Gastrocnemius medialis (tissue), 4 donors: Measurements from ENCODE around the gene CHAC1.

Experiments used
- POLR2A ChIP-seq, 2 donors: fragments of 450-650 bp; IDR thresholded peaks; one replicate each; pipeline ENCODE4 v1.6.1; 2017; ENCODE audit warnings: antibody characterized with exemption in 2 of 2, mild to moderate bottlenecking in 2 of 2, moderate library complexity in 2 of 2
- TF ChIP-seq, protein P1 (sequence below), 5 experiments: fragments of 450-650 bp in 3 of 5; fragments of 200-600 bp in 2 of 5; sonication (generic) in 2 of 5; IDR thresholded peaks in 4 of 5; conservative IDR thresholded peaks in 1 of 5; 1 replicate in 4 of 5; 2 replicates in 1 of 5; pipeline ENCODE4 v1.5.1; 2016 to 2019; ENCODE audit warnings: antibody characterized with exemption in 5 of 5, mild to moderate bottlenecking in 3 of 5, moderate library complexity in 3 of 5

DNA sequence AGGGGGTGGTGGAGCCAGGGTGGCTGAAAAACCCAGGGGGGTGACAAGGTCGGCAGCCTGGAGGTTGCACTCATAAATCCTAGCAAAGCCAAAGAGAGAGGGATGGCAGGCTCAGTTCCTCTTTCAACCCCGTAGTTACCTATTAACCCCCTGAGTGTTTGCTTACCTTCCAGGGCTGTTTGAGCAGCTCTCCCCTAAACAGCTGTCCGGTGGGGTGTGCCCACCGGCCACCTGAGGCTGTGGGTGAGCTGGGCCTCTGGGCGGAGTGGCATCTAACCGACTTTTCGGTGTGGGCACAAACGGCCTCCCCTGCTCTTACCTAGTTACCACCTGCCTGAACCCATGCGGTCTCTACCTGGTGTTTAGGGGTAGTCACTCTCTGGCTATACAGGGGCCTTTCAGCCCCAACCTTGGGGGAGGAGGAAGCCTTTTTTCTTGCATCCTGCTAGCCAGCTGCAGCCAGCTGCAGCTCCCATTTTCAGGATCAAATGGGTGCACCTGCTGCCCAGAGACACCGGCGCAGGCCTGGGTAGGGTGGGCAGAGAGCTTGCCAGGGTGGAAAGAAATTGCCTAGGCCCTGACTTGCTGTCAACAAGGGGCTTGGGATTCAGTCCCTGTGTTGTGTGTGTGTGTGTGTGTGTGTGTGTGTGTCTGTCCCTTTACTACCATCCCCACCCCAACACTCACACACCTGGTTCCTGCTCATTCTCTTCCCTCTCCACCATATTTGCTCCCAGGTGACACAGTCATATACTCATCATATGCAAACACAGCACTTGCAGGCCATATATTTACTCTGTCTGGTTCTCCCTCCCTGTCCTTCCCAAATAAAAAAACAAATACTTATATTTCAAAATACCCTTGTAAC, 20.4 kb upstream of the CHAC1 start:
- TF ChIP-seq, protein P1, sequence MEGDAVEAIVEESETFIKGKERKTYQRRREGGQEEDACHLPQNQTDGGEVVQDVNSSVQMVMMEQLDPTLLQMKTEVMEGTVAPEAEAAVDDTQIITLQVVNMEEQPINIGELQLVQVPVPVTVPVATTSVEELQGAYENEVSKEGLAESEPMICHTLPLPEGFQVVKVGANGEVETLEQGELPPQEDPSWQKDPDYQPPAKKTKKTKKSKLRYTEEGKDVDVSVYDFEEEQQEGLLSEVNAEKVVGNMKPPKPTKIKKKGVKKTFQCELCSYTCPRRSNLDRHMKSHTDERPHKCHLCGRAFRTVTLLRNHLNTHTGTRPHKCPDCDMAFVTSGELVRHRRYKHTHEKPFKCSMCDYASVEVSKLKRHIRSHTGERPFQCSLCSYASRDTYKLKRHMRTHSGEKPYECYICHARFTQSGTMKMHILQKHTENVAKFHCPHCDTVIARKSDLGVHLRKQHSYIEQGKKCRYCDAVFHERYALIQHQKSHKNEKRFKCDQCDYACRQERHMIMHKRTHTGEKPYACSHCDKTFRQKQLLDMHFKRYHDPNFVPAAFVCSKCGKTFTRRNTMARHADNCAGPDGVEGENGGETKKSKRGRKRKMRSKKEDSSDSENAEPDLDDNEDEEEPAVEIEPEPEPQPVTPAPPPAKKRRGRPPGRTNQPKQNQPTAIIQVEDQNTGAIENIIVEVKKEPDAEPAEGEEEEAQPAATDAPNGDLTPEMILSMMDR (IDR thresholded peaks at IDR 0.05 in 4 of 5, conservative IDR thresholded peaks at IDR 0.05 in 1 of 5) = no peak
- TF ChIP-seq POLR2A (IDR thresholded peaks at IDR 0.05) = no peak
